MM.1S (cell line): ENCODE measurements around the gene PTGIS.
"Not testable (repeated sequence)": the region's sequence is repeated elsewhere in the genome, so short reads cannot be mapped to it uniquely, and the experiment has no call there.

Experiments
- CTCF ChIP-seq: fragments of 300-600 bp; sonication (generic); IDR thresholded peaks from 2 replicates; pipeline ENCODE4 v1.5.1; 2016; ENCODE audit warnings: antibody characterized with exemption, low read length, mixed read lengths
- EZH2 ChIP-seq: fragments of 300-600 bp; sonication (generic); optimal IDR thresholded peaks from 2 replicates; pipeline ENCODE3; 2017; ENCODE audit warnings: low read depth, mild to moderate bottlenecking, antibody characterized with exemption, low read length, mixed read lengths

GRCh38 chr20:49611539-49612126 lies 43.7 kb upstream of the PTGIS start:
- TF ChIP-seq CTCF, EZH2: not testable (repeated sequence)
